AG10803 (cell line): ENCODE data around the gene ITPR1.

Source experiments
- DNase-seq: peaks from one replicate; pipeline ENCODE4 v3.0.0; 2010; ENCODE audit warnings: low read depth
- H3K4me3 ChIP-seq: 2 replicates; pipeline ENCODE4 v1.5.1; 2011; ENCODE audit warnings: mild to moderate bottlenecking, low read length, control low read depth
- TF ChIP-seq, protein P1 (sequence below): conservative IDR thresholded peaks from 2 replicates; pipeline ENCODE4 v1.5.1; 2011; ENCODE audit warnings: mild to moderate bottlenecking, low read length, control low read depth, inconsistent platforms

Gene ITPR1

DNA sequence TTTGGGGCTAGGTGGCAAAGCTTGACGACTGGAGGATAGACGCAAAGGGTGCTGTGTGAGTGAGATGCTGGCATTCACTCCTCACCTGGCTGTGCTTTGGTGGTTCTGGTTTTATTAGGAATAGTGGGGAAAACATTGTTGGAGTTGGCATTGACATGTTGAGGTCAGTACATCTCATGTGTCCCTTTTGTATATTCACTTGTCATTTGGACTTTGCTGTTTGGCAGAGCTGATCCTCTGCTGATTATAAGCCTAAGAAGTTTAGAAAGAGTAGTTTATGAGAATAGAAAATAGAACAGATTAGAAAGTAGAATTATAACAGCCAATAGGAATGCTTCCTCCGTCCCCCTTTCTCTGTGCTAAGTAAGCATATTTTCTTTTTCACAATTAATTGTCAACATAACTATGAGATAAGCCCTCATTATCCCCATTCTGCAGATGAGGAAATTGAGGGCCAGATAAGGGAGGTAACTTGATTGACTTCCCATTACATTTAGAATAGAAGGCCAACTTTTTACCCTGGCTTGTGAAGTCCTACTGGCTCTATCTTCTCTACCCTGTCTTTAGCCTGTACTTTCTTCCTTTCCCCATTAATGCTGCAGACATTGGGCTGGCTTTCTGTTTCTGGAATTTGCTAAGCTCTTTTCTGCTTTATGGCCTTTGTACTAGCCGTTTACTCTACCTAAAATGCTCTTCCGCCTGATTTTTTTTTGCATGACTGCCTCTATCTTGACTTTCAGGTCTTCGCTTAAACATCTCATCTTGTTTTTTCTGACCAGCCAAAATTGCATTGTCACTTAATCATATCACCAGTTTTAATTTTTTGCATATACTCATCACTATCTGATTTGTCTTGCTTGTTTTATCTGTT, 12.8 kb downstream of the ITPR1 start:
- no peak overlapping the region for H3K4me3 ChIP-seq
- DNase-seq: no peak
- TF ChIP-seq, protein P1, sequence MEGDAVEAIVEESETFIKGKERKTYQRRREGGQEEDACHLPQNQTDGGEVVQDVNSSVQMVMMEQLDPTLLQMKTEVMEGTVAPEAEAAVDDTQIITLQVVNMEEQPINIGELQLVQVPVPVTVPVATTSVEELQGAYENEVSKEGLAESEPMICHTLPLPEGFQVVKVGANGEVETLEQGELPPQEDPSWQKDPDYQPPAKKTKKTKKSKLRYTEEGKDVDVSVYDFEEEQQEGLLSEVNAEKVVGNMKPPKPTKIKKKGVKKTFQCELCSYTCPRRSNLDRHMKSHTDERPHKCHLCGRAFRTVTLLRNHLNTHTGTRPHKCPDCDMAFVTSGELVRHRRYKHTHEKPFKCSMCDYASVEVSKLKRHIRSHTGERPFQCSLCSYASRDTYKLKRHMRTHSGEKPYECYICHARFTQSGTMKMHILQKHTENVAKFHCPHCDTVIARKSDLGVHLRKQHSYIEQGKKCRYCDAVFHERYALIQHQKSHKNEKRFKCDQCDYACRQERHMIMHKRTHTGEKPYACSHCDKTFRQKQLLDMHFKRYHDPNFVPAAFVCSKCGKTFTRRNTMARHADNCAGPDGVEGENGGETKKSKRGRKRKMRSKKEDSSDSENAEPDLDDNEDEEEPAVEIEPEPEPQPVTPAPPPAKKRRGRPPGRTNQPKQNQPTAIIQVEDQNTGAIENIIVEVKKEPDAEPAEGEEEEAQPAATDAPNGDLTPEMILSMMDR: no peak

DNA sequence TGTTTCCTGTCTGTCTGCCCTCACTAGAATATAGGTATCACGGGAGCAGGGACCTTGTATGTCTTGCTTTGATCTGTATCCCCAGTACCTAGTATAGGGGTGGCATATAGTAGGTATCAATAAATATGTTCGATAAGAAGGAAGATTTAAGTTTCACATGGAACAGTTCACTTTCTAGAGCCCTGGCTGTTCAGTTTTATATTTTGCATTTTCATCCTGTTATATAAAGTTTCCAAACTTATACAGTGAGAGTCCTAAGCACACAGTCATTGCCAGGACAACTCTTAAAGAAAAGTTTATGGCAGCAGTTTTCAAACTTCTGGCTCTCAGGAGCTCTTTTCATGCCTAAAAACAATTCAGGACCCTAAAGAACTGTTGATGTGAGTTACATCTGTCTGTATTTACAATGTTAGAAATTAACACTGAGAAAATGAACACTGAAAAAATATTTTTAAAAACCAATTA, 13.4 kb downstream of the ITPR1 start:
- TF ChIP-seq, protein P1: no peak
- no peak overlapping the region for H3K4me3 ChIP-seq
- DNase-seq: no peak

DNA sequence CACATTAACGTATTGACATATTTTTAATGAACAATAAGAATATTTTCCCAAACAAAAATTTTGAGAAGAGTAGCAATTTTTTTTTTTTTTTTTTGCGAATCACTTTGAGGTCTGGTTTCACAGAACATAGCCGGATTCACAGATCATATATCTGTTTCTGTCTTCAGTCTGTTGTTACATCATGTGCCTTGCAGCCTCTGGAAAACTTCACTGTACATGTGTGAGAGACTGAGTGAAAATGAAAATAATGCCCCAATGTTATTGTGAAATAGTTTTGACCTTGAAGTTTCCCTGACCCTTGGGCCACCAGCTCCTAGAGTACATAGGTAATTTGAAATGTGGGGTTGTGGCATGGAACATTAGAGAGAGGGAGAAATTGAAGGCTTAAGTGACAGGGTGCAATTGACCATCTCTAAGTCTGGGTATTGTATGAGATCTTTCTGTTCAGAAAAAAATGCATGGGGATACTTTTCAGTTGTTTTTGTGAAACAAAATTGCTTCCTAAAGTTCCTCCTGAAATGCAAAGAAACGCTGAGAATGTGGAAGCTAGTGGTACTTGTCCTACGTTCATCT, 14.0 kb downstream of the ITPR1 start:
- H3K4me3 ChIP-seq: no peak overlapping the region
- TF ChIP-seq, protein P1: no peak
- peak; percentile 30 for DNase-seq

DNA sequence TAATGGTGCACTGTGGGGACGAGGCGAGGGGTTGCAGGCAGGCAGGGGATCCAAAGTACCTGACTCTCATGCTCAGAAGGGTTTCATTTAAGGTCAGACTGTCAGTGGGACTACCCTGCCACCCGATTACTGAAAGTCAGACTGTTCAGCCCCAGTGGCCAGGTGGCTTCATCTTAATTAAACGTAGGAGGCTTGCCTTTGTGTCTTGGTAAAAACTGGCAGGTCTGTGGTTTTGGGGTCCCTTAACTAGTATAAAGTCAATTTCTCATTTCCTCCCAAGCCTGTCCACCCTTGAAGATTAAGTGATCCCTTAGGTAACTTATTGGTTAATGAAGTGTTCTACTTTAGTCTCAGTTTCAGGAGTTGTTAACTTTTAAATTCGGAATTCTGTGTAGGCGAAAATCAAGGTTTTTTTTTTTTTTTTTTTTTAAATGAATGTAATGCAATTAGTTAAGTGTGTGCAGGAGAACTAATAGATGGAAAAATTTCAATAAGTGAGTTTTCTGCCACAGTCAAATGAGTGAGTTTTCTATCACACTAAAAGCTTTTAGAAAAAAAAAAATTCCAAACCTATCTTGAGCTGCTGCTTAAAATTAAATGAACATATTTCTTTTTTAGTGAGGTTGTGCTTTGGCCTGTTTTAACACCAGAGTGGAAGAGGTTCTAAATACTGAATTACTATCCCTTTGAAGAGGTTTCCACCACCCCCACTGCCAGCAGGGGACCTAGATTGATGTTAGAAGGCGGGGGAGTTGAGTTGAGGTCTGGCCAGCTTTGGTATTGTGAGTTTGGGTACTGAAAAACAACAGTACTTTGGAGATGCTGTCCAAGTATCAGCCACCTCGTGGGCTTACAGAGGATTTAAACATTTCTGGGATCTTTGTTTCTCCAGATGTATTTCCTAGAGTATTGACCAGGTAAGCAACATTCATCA, 15.2 kb downstream of the ITPR1 start:
- H3K4me3 ChIP-seq: no peak overlapping the region
- no peak for DNase-seq
- TF ChIP-seq, protein P1: no peak

DNA sequence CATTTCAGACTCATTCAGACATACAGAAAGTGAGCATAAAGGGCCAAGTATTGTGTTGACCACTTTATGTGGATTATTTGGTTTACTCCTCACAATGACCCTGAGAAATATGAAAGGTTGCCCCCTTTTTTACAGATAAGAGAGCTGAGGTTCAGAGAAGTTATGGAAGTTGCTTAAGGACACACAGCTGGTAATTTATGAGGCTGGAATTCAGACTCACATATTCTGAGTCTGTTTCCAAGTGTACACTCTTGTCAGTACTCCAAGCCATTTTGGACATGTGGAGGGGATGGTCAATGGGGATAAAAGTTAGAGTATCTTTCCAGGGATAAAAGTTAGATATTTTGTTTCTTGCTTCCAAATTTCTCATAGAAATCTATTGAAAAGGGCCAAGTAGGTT, 15.9 kb downstream of the ITPR1 start:
- TF ChIP-seq, protein P1: no peak
- DNase-seq: no peak
- no peak overlapping the region for H3K4me3 ChIP-seq

DNA sequence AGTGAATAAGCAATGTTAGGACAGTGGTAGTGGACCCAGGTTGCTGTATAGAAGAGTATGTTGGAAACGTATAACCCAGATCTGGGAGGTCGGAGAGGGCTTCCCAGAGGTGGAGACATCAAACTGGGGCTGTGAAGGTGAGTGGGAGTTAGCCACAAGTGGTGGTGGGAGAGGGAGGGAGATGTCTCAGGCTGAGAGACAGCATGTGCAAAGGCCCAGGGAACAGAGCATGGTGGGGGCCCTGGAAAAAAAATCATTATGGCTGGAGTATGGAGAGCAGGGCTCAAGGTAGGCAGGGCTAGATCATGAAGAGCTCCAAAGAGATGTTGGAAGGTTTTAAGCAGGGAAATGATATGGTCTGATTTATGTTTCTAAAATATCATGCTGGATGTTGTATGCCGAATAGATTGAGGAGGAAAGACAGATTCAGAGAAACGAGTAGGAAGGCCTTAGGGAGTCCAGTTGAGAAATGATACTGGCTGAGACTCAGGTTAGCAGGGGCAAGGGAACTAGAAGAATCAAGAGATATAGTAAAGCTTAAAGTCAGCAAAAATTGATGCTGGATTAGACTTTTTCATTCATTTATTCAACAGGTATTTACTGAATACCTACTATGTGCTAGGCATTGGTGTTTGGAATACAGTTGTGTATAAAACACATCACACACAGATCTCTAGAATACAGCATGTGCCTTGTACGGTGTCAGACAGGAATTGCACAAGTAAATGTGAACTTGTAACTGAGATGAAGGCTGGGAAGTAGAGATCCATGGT, 17.0 kb downstream of the ITPR1 start:
- no peak for DNase-seq
- no peak overlapping the region for H3K4me3 ChIP-seq
- TF ChIP-seq, protein P1: no peak
